ENCODE results near the gene RBMS1. TPM values are rescaled to one million over a fixed set of nuclear protein-coding genes. Genes with fewer than 3 reads are reported as not detected.

The RBMS1 gene
- total and polyA plus RNA-seq, 5 experiments from 2014 or later, result 80.0 to 125 (median 106) TPM

GRCh38 chr2:160228141-160228917, 265.3 kb downstream of the RBMS1 start:
- DNase-seq (no peak), ATAC-seq (no peak)
- Mint-ChIP-seq H3K9me3 (no peaks in the 10 kb centered on the region), H3K4me1 (peaks cover 0 to 5% (median 0%) of the 10 kb centered on the region in 4 donors), H3K4me3 (no peak overlapping the region), H3K36me3 (no peaks in the 10 kb centered on the region), H3K27ac (no peak overlapping the region), H3K27me3 (peaks cover 0 to 16% (median 5%) of the 10 kb centered on the region in 5 donors)
- POLR2A ChIA-PET, result no interaction called here

GRCh38 chr2:160227293-160227915, 266.2 kb downstream of the RBMS1 start:
- ATAC-seq, result no peak
- H3K36me3 Mint-ChIP-seq, result no peaks in the 10 kb centered on the region
- peaks cover 0 to 16% (median 5%) of the 10 kb centered on the region in 5 donors for H3K27me3 Mint-ChIP-seq
- no peaks in the 10 kb centered on the region for H3K9me3 Mint-ChIP-seq
- peaks cover 0 to 5% (median 0%) of the 10 kb centered on the region in 4 donors for H3K4me1 Mint-ChIP-seq
- no peak for DNase-seq
- no peak overlapping the region for H3K4me3 Mint-ChIP-seq
- H3K27ac Mint-ChIP-seq, result peak overlapping the region in 2 of 10 donors; percentile 21 to 67
- POLR2A ChIA-PET, result no interaction called here

GRCh38 chr2:160226367-160226766, 267.2 kb downstream of the RBMS1 start:
- Mint-ChIP-seq H3K4me1 (peaks cover 0 to 5% (median under 1%) of the 10 kb centered on the region in 4 donors), H3K36me3 (no peaks in the 10 kb centered on the region), H3K9me3 (no peaks in the 10 kb centered on the region), H3K4me3 (no peak overlapping the region), H3K27ac (peak overlapping the region in 1 of 10 donors; percentile 74), H3K27me3 (peaks cover 0 to 16% (median 5%) of the 10 kb centered on the region in 5 donors)
- POLR2A ChIA-PET, result no interaction called here
- DNase-seq (no peak), ATAC-seq (no peak)

GRCh38 chr2:160225722-160226121, 267.9 kb downstream of the RBMS1 start:
- POLR2A ChIA-PET, result no interaction called here
- H3K4me3 Mint-ChIP-seq, result no peak overlapping the region
- ATAC-seq (no peak), DNase-seq (no peak)
- no peak overlapping the region for H3K27ac Mint-ChIP-seq
- H3K4me1 Mint-ChIP-seq, result peaks cover 0 to 6% (median 5%) of the 10 kb centered on the region in 4 donors
- no peaks in the 10 kb centered on the region for H3K9me3 Mint-ChIP-seq
- peaks cover 0 to 16% (median 5%) of the 10 kb centered on the region in 5 donors for H3K27me3 Mint-ChIP-seq
- H3K36me3 Mint-ChIP-seq, result no peaks in the 10 kb centered on the region

GRCh38 chr2:160224507-160224906, 269.1 kb downstream of the RBMS1 start:
- no peak for DNase-seq
- ATAC-seq, result no peak
- POLR2A ChIA-PET, result no interaction called here
- Mint-ChIP-seq H3K27ac (no peak overlapping the region), H3K27me3 (peaks cover 0 to 13% (median 5%) of the 10 kb centered on the region in 5 donors), H3K9me3 (no peaks in the 10 kb centered on the region), H3K36me3 (no peaks in the 10 kb centered on the region), H3K4me1 (peaks cover 2 to 9% (median 6%) of the 10 kb centered on the region in 4 donors), H3K4me3 (no peak overlapping the region)

- H3K27ac Mint-ChIP-seq, result peak overlapping the region in 2 of 10 donors; percentile 37 to 43
- no peaks in the 10 kb centered on the region for H3K36me3 Mint-ChIP-seq
- no peaks in the 10 kb centered on the region for H3K9me3 Mint-ChIP-seq
- ATAC-seq, result no peak
- H3K27me3 Mint-ChIP-seq, result peaks cover 0 to 13% (median 5%) of the 10 kb centered on the region in 5 donors
- no peak for DNase-seq
- POLR2A ChIA-PET, result no interaction called here
- peaks cover 2 to 9% (median 6%) of the 10 kb centered on the region in 4 donors for H3K4me1 Mint-ChIP-seq
- no peak overlapping the region for H3K4me3 Mint-ChIP-seq
Observed at GRCh38 chr2:160224060-160224459, 269.5 kb downstream of the RBMS1 start.

GRCh38 chr2:160223560-160223959, 270.0 kb downstream of the RBMS1 start:
- peaks cover 2 to 9% (median 6%) of the 10 kb centered on the region in 4 donors for H3K4me1 Mint-ChIP-seq
- DNase-seq (no peak), ATAC-seq (no peak)
- H3K4me3 Mint-ChIP-seq, result no peak overlapping the region
- no peaks in the 10 kb centered on the region for H3K9me3 Mint-ChIP-seq
- no peaks in the 10 kb centered on the region for H3K36me3 Mint-ChIP-seq
- POLR2A ChIA-PET, result no interaction called here
- H3K27me3 Mint-ChIP-seq, result peaks cover 0 to 13% (median 5%) of the 10 kb centered on the region in 5 donors
- H3K27ac Mint-ChIP-seq, result no peak overlapping the region

GRCh38 chr2:160222546-160223283, 270.9 kb downstream of the RBMS1 start:
- POLR2A ChIA-PET, result no interaction called here
- ATAC-seq (no peak), DNase-seq (no peak)
- Mint-ChIP-seq H3K27ac (no peak overlapping the region), H3K27me3 (peaks cover 0 to 10% (median 4%) of the 10 kb centered on the region in 5 donors), H3K36me3 (no peaks in the 10 kb centered on the region), H3K9me3 (no peaks in the 10 kb centered on the region), H3K4me1 (peaks cover 2 to 9% (median 6%) of the 10 kb centered on the region in 4 donors), H3K4me3 (no peak overlapping the region)
